ENCODE results near the gene TTLL12.

TTLL12 gene

DNA sequence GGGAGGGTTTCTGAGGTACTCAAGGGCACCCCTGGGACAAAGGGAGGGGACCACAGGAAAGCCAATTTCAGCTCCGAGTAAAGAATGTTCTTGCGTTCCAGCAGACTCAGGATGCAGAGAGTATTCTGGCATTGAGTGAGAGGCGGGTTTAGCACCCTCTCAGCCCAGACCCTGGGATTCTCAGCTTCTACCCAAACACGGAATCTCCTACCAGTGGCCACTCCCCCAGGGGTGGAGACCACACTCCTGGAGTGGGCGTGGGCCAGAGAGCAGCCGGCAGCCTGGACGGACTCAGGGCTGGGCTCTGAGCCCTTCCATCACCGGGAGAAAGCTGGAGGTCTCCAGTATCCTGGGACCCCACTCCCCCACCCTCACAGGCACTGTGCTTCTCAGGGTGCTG, 26.1 kb upstream of the TTLL12 start:
- no peak for DNase-seq

DNA sequence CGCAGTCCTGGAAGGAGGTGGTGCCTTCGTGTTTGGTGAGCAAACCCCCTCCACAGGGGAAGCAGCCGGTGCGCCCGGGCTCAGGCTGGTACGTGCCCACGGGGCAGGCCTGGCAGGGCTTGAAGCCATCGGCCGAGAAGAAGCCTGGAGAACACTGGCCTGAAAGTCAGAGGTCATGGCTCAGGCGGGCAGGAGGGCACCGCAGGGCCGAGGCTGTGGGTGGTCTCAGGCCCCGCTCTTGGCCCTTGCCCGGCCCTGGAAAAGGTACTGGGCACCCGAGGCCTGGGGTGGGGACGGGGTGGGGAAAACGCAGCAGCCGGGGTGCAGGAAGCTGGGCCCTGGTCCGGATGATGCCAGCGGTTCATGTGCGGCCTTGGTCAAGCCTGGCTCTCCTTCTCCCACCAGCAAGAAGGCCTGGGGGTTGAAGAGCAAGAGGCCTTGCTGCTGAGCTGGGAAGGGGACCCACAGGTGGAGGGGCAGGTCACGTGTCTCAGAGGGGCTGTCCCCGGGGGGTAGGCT, 25.6 kb upstream of the TTLL12 start:
- DNase-seq = no peak

DNA sequence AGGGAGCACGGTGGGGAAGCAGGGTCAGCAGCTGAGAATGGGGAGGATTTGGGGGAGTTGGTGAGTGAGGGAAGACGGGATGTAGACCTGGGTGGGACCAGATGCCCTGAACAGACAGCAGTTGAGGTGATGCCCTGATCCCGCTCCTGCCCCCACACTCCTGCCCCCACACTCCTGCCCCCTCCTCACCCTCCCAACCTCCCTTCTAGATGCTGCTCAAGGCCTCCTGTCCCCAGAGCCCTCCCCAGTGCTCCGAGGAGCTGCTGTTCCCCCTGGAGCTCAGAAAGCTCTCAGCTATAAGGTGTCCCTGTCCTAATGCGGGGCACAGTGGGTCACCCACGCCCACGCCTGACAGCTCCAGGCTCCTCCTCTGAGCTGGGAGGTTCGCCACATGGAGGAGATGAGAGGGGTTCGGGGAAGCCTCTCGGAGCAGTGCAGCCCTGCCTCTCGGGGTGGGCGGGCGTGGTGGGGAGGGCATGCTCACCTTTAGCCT, 25.1 kb upstream of the TTLL12 start:
- DNase-seq = no peak

DNA sequence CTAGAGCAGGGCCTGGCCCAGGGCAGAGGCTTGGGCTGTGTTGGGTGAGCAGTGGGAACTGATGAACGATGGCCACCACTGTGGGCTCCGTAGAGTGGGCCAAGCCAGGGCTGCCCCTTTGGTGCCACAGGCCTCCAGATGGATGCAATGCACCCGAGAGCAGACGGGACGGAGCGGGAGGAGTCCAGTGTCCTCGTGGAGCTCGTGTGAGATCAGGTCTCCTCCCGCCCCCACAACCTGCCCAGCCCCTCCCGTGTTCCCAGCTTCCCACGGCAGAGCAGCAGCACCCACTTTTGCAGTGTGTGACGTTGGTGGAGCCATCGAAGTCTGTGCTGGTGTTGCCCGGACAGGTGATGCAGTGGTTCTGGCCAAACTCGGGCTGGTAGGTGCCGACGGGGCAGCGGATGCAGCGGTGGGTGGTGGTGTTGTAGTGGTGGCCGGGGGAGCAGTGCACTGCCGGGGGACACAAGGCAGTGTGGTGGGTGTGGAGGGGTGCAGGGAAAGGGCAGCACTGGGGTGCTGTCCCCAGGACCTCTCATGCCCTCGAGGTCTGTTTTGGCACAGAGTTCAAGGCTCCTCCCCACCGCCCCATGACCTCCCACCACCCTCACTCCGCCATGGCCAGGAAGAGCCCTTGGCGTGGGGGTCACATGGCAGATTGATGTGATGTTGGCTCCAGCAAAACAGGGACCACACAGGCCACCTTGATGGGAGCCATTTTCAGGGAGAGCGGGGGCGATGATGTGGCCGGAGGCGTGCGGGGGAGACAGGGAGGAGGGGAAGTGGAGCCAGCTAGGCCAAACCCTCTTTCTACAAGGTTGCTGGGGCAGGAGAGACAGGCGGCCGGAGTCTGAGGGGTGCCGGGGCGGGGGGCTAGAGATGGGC, 23.9 kb upstream of the TTLL12 start:
- DNase-seq = no peak

DNA sequence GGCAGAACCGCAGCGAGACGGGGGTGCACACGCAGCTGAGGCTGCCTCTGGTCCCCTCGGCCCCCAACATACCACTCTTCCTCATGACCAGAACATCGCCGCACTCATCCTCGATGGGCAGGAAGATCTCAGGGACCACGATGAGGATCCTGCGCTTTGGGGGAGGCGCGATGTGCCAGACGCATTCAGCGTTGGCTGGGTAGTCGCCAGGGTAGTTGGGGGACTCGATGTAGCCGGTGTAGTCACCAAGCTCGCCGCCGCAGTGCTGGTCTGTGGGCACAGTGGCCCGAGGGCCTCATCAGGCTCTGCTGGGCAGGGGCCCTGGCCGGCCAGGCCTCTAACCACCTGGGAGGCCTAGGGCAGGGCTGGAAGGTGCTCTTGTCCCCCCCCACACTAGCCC, 23.0 kb upstream of the TTLL12 start:
- no peak for DNase-seq

DNA sequence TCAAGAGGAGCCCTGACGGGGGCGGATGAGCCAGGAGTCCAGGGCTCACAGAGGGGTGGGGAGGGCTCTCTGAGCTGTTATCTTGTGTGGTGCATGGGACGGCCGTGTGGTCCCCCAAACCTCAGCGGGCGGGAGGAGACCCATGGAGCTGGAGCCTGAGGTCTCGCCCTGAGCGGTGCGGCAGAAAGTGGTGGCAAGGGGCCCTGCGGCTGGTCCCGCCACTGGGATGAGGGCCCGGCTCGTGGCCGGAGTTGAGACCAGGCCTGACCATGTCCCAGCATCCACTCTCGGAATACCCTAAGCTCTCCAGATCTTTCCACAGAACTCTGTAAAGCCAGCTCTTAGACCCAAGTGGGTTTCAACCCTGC, 22.6 kb upstream of the TTLL12 start:
- no peak for DNase-seq

DNA sequence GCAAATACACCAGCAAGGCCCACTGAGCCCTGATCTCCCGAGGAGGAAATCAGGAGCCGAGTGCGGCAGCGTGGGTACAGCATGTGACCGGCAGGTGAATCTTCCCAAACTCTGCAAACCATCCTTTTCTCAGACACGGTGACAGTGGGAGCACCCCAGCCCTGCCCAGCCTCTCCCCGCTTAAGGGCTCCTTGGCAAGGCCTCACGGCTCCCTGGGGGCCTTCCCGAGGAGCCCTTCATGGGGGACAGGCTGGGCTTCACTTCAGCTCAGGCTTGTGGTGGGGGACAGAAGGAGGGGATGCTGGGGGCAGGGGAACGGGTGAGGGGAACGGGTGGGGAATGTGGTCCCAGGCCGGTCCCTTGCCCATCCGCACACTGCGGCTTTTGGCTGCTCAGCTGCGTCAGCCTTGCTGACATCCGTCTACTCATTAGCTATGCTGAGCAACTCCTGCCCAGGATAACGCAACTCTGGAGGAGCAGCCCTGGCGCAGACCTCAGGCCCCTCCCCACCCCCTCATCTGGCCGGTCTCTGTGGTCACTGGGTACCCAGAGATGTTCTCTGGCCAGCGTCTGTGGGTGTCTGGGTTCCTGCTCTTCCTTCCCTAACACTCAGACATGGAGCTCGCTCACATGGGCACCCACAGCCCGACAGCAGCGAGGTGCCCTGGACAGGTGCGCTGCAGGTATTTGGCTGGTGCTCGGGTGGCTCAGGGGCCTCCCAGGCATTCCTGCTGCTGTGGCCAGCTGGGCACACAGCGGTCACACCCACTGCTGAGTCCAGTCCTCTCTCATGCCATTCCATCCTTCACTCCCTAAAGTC, 22.0 kb upstream of the TTLL12 start:
- DNase-seq = no peak

DNA sequence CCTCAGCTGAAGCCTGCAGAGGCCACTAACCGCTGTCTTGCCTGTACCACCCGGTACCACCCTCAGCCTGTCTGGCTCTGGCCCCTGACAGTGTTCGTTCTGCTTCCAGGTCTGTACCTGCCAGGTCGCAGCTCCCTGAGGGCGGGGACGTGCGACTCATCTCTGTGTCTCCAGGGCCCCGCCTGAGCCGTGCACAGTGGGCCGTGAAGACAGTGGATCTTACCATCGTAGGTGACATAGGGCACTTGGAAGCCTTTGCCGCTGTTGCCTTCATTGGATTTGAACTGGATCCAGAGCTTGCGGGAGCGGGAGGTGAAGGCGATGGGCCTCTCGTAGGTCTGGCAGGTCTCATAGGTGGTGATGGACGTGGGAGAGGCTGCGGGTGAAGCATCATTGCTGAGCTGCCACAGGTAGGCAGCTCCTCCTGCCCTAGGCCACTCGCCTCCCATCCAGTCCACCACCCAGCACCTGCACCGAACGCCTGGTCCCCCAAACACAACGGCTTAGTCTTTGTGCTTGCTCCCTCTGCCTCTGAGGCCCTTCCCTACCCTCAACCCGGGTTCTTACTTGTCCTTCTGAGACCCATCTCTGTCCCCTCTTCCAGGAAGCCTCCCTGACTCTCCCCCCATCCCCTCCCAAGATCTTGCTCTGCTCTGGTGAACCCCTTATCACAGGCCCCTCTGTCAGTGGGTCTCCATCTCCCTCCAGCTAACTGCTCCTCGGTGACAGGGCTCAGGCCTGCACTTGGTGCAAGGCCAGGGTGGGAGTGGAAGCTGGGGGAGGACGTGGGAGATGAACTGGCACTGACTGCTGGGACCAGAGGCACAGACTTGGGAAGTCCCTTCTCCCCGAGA, 21.1 kb upstream of the TTLL12 start:
- DNase-seq = no peak

DNA sequence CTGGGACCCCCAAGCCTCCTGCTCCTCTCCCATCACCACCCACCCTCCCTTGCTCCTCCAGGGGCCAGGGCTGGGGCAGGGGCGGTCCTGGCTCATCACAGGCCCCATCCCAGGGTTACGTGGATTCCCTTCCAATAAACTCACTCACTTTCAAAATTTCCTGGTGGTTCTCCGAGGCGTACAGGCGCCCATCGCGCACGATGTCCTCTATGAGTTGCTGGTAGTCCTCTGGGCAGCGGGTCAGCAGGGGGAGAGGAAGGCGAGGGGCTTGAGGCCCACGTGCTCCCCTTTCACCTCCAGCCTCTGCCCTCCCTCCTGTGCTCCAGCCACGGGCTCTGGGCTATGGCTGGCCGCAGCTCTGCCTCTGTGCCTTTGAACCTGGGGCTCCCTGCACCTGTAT, 20.5 kb upstream of the TTLL12 start:
- no peak for DNase-seq

DNA sequence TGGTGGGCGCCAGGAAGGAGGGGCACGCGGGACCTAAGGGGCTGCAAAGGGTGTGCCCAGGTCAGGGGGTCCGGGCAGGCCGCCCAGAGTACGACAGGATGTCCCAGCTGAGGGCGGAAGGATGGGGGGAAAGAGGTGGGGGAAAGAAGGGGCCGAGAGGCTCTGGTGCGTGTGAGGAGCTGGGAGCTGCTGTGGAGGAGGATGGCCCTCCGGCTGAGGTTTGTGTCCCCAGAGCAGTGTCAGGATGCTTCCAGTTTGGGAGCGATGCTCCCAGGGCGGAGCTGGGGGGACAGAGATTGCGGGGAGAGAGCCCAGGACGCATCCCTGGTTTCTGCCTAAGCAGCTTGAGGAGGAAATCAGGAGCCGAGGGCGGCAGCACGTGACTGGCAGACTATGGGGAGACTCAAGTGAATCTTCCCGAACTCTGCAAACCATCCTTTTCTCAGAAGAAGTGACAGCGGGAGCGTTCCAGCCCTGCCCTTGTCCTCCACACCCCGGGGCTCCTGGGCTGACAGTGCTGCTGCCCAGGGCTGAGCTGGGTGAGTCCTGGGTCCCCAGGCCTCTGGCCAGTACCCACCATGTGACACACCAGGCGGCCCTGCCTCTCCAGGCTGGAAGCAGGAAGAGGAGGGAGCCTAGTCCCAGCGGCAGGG, 19.7 kb upstream of the TTLL12 start:
- DNase-seq = no peak

DNA sequence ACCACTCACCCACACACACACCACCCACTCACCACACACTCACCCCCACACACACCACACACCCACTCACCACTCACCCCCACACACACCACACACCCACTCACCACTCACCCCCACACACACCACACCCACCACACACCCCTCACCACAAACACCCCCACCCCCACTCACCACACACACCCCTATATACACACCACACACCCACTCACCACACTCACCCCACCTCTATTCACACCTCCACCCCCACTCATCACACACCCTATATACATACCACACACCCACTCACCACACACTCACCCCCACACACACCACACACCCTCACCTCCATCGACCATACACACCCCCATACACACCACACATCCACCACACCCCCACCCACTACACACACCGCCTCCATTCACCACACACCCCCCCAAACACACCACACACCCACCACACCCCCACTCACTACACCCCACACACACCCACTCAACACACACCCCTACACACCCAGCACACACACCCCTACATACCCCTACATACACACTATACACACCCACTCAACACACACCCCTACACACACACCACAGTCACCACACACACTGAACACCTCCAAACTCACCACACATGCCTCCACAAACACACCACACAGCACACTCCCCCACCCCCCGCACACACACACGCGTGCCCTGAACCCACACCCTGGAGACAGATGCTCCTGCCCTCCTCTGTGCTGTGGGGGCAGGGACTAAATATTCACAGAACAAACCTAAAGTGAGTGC, 19.0 kb upstream of the TTLL12 start:
- DNase-seq = no peak

DNA sequence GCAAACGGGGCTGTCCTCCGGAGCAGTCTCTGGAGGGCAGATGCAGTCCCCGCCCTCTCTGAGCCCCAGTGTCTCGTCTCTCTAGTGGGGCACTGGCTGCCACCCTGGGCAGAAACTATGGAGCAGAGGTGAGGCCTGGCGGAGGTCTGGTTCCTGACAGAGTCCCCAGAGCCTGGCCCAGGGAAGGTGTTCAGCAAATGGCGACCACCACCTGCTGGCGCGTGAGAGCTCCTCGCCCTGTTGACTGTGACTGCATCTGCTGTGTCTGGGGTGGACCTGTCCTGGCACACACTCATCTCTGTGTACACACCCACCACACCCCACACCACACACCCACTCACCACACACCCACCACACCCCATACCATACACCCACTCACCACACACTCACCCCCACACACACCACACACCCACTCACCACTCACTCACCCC, 18.3 kb upstream of the TTLL12 start:
- no peak for DNase-seq

DNA sequence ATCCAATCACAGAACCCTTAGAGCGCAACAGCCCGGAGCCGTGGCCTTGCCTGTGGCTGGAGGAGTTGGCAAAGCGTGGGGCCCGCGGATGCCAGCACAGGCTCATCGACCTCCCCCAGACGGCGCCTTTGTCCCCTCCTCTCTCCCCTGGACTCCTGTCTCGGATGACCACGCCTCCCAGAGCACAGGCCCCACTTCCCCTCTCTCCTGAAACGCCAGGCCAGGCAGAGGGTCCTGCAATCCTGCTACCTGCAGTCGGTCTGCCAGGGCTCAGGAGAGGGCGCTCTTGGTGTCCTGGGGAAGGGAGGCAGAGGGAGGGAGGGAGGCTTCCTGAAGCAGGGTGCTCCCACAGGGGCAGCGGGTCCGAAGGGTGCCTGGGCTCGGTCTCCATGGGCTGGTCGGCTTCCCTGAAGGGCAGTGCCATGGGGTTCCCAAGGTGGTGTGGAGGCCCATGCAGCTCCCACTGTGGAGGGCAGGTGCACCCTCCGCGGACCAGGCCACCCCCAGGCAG, 16.6 kb upstream of the TTLL12 start:
- DNase-seq = no peak

DNA sequence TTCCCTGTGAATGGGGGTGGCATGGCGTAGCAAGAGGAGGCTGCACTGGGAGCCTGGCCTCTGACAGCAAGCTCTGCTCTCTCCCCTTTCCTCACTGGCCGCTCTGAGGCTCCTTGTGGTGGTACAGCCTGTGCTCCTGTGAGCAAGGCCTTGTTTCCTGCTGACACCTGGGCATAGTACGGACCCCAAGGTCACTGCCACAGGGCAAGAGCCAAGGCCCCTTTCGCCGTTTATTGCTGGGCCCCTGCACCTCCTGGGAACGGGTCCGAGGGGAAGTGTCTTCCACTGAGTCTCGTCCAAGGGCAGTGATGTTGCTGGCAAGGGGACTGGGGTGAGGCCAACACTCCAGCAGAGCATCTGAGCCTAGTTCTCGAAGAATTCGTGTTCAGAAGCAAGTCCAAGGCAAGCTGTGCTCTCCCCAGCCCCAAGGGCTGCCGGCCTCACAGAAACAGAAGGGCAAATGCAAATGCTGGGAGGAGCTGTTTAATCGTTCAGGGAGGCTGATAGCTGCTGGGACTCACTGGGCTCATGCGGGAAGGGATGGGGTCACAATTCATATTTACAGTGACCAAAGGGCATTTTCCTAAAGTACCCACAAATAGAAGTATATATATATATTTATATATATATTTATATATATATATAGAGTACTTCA, 15.9 kb upstream of the TTLL12 start:
- DNase-seq = no peak

DNA sequence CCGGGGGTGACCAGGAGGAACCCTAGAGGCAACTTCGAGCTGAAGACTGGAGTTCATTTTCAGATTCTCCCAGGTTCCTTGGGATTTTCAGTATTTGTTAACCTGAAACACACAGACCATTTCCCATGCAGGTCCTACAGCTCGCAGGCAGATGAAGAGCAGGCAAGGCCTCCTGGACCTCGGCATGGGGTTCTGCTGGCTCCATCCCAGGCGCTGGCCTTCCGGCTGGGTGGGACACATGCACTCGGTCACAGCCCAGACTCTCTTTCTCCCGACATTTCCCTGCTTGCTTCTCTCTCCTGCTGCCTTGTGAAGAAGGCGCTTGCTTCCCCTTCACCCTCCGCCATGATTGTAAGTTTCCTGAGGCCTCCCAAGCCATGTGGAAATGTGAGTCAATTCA, 15.4 kb upstream of the TTLL12 start:
- DNase-seq = no peak

DNA sequence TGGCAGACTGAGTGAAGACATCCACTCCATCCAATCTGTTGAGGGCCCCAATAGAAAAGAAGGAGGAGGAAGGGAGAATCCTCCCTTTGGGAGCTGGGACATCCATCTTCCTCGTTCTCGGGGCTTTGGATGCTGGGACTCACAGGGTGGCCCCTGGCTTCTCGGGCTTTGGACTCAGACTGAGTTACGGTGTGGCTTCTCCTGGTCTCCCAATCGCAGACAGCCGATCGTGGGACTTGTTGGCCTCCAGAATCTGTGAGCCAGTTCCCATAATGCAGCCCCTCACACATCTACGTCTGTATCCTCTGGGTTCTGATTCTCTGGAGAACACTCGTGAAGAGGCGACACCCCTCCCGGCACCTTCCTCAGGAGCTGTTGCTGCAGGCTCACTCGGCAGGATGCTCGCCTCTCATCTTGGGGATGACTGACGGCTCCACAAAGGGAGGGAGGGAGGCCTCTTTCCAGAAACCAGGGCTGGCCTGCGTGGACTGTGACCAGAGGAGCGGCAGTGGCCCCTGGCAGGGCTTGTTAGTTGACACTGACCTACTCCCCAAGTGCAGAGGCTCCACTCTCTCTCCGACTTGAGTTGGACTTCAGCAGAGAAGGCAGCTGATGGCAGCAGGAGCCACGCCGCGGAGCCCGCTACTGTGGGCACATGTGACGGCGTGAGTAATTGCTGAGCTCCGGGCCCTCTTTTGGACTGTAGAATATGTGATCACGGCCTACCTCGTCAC, 14.7 kb upstream of the TTLL12 start:
- DNase-seq = no peak

DNA sequence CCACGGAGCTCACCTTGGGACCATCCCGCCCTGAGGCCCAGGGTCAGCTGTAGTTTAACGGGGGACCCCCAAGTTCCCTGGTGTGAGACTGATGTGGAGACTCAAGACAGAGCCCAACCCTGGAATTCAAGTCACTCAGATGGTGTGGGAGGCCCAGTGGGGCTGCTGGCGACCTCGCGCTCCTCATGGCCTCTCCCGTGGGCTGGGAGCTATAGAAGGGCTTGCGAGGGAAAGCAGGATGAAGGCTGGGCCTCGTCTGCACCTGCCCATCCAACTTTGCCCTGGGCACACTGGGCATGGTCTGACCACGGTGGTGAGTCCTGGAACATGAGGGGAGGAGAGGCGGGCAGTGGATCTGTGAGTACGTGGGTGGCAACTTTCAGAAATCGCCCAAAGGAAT, 13.6 kb upstream of the TTLL12 start:
- DNase-seq = no peak

DNA sequence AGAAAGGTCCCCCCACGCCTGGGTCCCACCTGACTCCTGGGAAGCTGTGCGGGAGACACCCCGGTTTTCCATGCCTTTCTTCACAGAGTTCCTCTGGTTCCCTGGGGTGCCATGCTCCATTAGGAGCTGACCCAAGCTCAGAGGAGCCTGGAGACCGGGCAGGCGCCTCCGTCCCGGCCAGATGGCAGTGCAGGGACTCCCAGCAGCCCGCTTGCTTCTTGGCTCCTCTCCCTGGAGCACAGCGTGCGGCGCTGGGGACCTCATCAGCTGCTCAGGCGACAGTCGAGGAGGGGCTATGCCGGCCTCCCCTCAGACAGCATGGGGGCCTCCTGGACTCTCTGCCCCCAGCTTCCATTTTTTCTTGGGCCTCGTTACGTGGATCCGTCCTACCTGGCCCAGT, 13.1 kb upstream of the TTLL12 start:
- DNase-seq = no peak

DNA sequence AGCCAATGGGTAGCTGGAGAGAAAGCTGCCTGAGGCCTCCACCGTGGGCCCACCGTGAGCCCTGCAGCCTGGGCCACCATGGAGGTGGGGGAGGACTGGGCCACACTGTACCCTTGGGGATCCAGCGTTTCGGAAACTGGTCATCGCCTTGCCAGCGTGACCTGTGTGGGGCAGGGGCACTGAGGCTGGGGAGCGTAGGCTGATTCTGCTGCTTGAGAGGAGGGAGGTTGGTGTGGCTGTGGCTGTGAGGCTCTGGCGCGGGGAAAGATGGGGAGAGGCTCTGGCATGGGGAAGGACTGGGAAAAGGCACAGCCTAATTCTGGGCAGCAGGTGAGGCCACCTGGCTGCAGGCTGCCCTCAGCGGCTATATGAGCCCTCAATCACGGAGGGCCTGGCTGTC, 12.6 kb upstream of the TTLL12 start:
- DNase-seq = no peak

DNA sequence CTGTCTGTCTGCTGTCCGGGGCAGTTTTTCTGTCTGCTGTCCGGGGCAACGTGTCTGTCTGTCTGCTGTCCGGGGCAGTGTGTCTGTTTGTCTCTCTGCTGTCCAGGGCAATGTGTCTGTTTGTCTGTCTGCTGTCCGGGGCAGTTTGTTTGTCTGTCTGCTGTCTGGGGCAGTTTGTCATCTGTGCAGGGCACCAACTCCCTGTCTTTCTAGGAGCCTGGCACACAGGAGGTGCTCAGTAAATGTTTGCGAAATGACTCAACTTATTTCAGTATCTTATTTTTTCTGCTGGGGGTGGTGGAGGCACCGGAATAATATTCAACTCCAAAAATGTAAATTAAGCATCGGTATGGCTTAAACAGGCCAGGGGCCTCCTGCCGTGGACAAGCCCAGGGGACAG, 12.0 kb upstream of the TTLL12 start:
- DNase-seq = no peak
